K562 (cell line): ENCODE data around the gene TMCO2. TPM values are rescaled to one million over a fixed set of nuclear protein-coding genes. Genes with fewer than 3 reads are reported as not detected.
"Not testable (repeated sequence)": the region's sequence is repeated elsewhere in the genome, so short reads cannot be mapped to it uniquely, and the experiment has no call there.

ENCODE experiments used
- ATAC-seq: fragments of 200-7000 bp; cut with Tn5 transposase; 3 replicates; pipeline ENCODE4 v1.9.1; 2020; ENCODE audit warnings: moderate library complexity
- BruUV-seq: library from RNA; stranded (reverse); fragments of 400-500 nt; replicated peaks from 2 replicates; lab custom pipeline; 2021; lab: Mats Ljungman, UMichigan
- CTCF ChIA-PET: fragments of 300-600 bp; formaldehyde crosslinking; extraction: SDS; loops from one replicate; lab custom pipeline; 2021; ENCODE audit warnings: low intra/inter-chr PET ratio; lab: Yijun Ruan, JAX
- POLR2A ChIA-PET: fragments of 300-600, 350-650 bp; sonication (Branson Sonifier 250); formaldehyde crosslinking; extraction: SDS; loops from one replicate; lab custom pipeline; 2021; ENCODE audit warnings: antibody characterized with exemption, inconsistent platforms; lab: Yijun Ruan, JAX
- DNase-seq, 4 experiments: peaks; one replicate each; pipeline versions ENCODE4 v3.0.0 to v3.0.0-alpha.2; 2011 to 2018; ENCODE audit warnings: low spot score in 3 of 4, mixed read lengths in 3 of 4; ENCODE audit errors: extremely low read depth in 1 of 4
- FAIRE-seq: peaks from 2 replicates; lab custom pipeline; 2011; peaks lifted over from hg19 to GRCh38; lab: Jason Lieb, UNC
- H2AFZ ChIP-seq: 2 replicates; pipeline ENCODE4 v1.6.0; 2011; ENCODE audit warnings: low read depth, low read length, control low read depth, inconsistent platforms
- H3K27ac ChIP-seq: fragments of 200-600 bp; 3 replicates; pipeline ENCODE4 v1.8.0; 2011; ENCODE audit warnings: low read depth, mild to moderate bottlenecking, control low read depth, inconsistent platforms, low read length, moderate library complexity, mixed read lengths; ENCODE audit errors: extremely low read depth
- H3K27me3 ChIP-seq, 2 experiments: fragments of 300-600 bp in 1 of 2; 2 replicates in 1 of 2; 3 replicates in 1 of 2; pipeline versions ENCODE4 v1.6.0 to v1.8.0; 2011; ENCODE audit warnings: inconsistent platforms in 2 of 2, low read length in 2 of 2, mild to moderate bottlenecking in 1 of 2, mixed read lengths in 1 of 2, moderate library complexity in 1 of 2; ENCODE audit not compliant: control insufficient read depth in 2 of 2, insufficient read depth in 2 of 2
- H3K36me3 ChIP-seq: fragments of 300-600 bp; 3 replicates; pipeline ENCODE4 v1.8.0; 2011; ENCODE audit warnings: mild to moderate bottlenecking, low read length, inconsistent platforms; ENCODE audit not compliant: control insufficient read depth, insufficient read depth
- H3K4me1 ChIP-seq, 2 experiments: fragments of 200-600 bp in 1 of 2; replicated peaks in 1 of 2; 2 replicates in 1 of 2; 3 replicates in 1 of 2; pipeline versions ENCODE4 v1.5.1 to v1.8.0; 2011; ENCODE audit warnings: inconsistent platforms in 2 of 2, low read length in 2 of 2, mild to moderate bottlenecking in 1 of 2, mixed read lengths in 1 of 2, moderate library complexity in 1 of 2; ENCODE audit not compliant: control insufficient read depth in 2 of 2, insufficient read depth in 2 of 2
- H3K4me2 ChIP-seq: 2 replicates; pipeline ENCODE4 v1.6.1; 2011; ENCODE audit warnings: low read length, control low read depth, inconsistent platforms, mixed read lengths; ENCODE audit not compliant: insufficient read depth
- H3K4me3 ChIP-seq: fragments of 200-600 bp; sonication (generic), shearing (Covaris generic); 2 replicates; pipeline ENCODE4 v1.5.1; 2016; ENCODE audit warnings: control low read depth, inconsistent platforms
- H3K79me2 ChIP-seq: fragments of 200-600 bp; 3 replicates; pipeline ENCODE4 v1.8.0; 2011; ENCODE audit warnings: low read length, inconsistent platforms; ENCODE audit not compliant: control insufficient read depth, insufficient read depth
- H3K9ac ChIP-seq, 2 experiments: 2 replicates each; pipeline versions ENCODE4 v1.6.0 to v1.6.1; 2011; ENCODE audit warnings: low read depth in 2 of 2, low read length in 2 of 2, control low read depth in 1 of 2, inconsistent platforms in 1 of 2, mild to moderate bottlenecking in 1 of 2, mixed read lengths in 1 of 2; ENCODE audit not compliant: insufficient read depth in 1 of 2
- H3K9me1 ChIP-seq: one replicate; pipeline ENCODE4 v1.6.0; 2011; ENCODE audit warnings: inconsistent platforms, mild to moderate bottlenecking, low read length, moderate library complexity; ENCODE audit not compliant: control insufficient read depth, insufficient read depth
- H3K9me3 ChIP-seq: replicated peaks from 2 replicates; pipeline ENCODE4 v1.5.1; 2011; ENCODE audit warnings: low read depth, low read length, inconsistent platforms; ENCODE audit not compliant: control insufficient read depth, insufficient read depth
- H4K20me1 ChIP-seq: replicated peaks from 2 replicates; pipeline ENCODE4 v1.6.1; 2011; ENCODE audit warnings: low read length, inconsistent platforms, mixed read lengths; ENCODE audit not compliant: control insufficient read depth, insufficient read depth
- ATF7 ChIP-seq: fragments of 450-650 bp; IDR thresholded peaks from 2 replicates; pipeline ENCODE4 v1.7.1; 2014; ENCODE audit warnings: mild to moderate bottlenecking, moderate library complexity
- CC2D1A ChIP-seq: fragments of 450-650 bp; IDR thresholded peaks from 2 replicates; pipeline ENCODE4 v1.6.1; 2017; ENCODE audit warnings: mild to moderate bottlenecking
- CEBPG ChIP-seq, 3 experiments: fragments of 200-800 bp in 1 of 3; sonication (Bioruptor generic) in 1 of 3; sonication (generic) in 1 of 3; formaldehyde crosslinking in 1 of 3; IDR thresholded peaks in 2 of 3; conservative IDR thresholded peaks in 1 of 3; 2 replicates each; pipeline versions ENCODE4 v1.6.1 to v1.8.0; 2016 to 2022; ENCODE audit warnings: missing compliant biosample characterization in 2 of 3, missing genetic modification characterization in 2 of 3, mild to moderate bottlenecking in 1 of 3, missing genetic modification reagents in 1 of 3
- E2F6 ChIP-seq, 2 experiments: IDR thresholded peaks; 2 replicates each; pipeline ENCODE4 v1.6.1; 2011; ENCODE audit warnings: borderline replicate concordance in 1 of 2, control low read depth in 1 of 2, low read depth in 1 of 2, low read length in 1 of 2, mild to moderate bottlenecking in 1 of 2, mixed read lengths in 1 of 2, moderate library complexity in 1 of 2; ENCODE audit not compliant: insufficient read depth in 1 of 2, insufficient read length in 1 of 2, poor library complexity in 1 of 2, severe bottlenecking in 1 of 2; ENCODE audit errors: extremely low read depth in 1 of 2
- EP400 ChIP-seq: fragments of 450-650 bp; IDR thresholded peaks from 2 replicates; pipeline ENCODE4 v1.6.1; 2017; ENCODE audit warnings: antibody characterized with exemption, mild to moderate bottlenecking, moderate library complexity
- FOXJ2 ChIP-seq: fragments of 200-800 bp; sonication (Bioruptor generic); IDR thresholded peaks from 2 replicates; pipeline ENCODE4 v1.6.1; 2016; ENCODE audit warnings: missing genetic modification characterization, missing compliant biosample characterization
- FOXK2 ChIP-seq, 2 experiments: fragments of 450-650 bp; IDR thresholded peaks in 1 of 2; conservative IDR thresholded peaks in 1 of 2; 2 replicates each; pipeline ENCODE4 v1.6.1; 2016; ENCODE audit warnings: low read depth in 2 of 2, mild to moderate bottlenecking in 1 of 2
- GTF2E2 ChIP-seq: fragments of 200-800 bp; sonication (Bioruptor generic); IDR thresholded peaks from 2 replicates; pipeline ENCODE4 v1.6.1; 2016; ENCODE audit warnings: missing genetic modification characterization, missing compliant biosample characterization
- L3MBTL2 ChIP-seq: fragments of 450-650 bp; IDR thresholded peaks from 2 replicates; pipeline ENCODE4 v1.6.1; 2016; ENCODE audit warnings: mild to moderate bottlenecking, moderate library complexity
- LEF1 ChIP-seq: fragments of 450-650 bp; IDR thresholded peaks from 2 replicates; pipeline ENCODE4 v1.6.1; 2016; ENCODE audit warnings: mild to moderate bottlenecking
- MYC ChIP-seq, 2 experiments: fragments of 250-450 bp in 1 of 2; sonication (Bioruptor Pico) in 1 of 2; IDR thresholded peaks; 2 replicates each; pipeline versions ENCODE4 v1.5.1 to v1.6.1; 2012 to 2021; ENCODE audit warnings: low read depth in 2 of 2, borderline replicate concordance in 1 of 2, improper control_type of control experiment in 1 of 2, low read length in 1 of 2, mild to moderate bottlenecking in 1 of 2, moderate library complexity in 1 of 2
- NKRF ChIP-seq: fragments of 450-650 bp; IDR thresholded peaks from 2 replicates; pipeline ENCODE4 v1.6.1; 2016; ENCODE audit warnings: borderline replicate concordance
- NR2C2 ChIP-seq, 2 experiments: fragments of 200-800 bp in 1 of 2; sonication (Bioruptor generic) in 1 of 2; sonication (generic) in 1 of 2; formaldehyde crosslinking in 1 of 2; IDR thresholded peaks; 2 replicates each; pipeline versions ENCODE4 v1.6.1 to v1.8.0; 2016 to 2022; ENCODE audit warnings: mild to moderate bottlenecking in 1 of 2, missing compliant biosample characterization in 1 of 2, missing genetic modification characterization in 1 of 2, missing genetic modification reagents in 1 of 2
- NRF1 ChIP-seq, 2 experiments: fragments of 450-650 bp; IDR thresholded peaks in 1 of 2; conservative IDR thresholded peaks in 1 of 2; 2 replicates each; pipeline ENCODE4 v1.6.1; 2014; ENCODE audit warnings: mild to moderate bottlenecking in 2 of 2
- POLR2A ChIP-seq: fragments of 450-650 bp; conservative IDR thresholded peaks from 2 replicates; pipeline ENCODE4 v1.6.1; 2016
- SOX6 ChIP-seq: fragments of 450-650 bp; IDR thresholded peaks from 2 replicates; pipeline ENCODE4 v1.6.1; 2014; ENCODE audit warnings: mild to moderate bottlenecking
- ZNF121 ChIP-seq: sonication (generic); formaldehyde crosslinking; conservative IDR thresholded peaks from 2 replicates; pipeline ENCODE4 v1.8.0; 2022; ENCODE audit warnings: missing genetic modification reagents
- ZNF316 ChIP-seq: fragments of 450-650 bp; IDR thresholded peaks from 2 replicates; pipeline ENCODE4 v1.6.1; 2016
- WGBS: fragments of 100-300 bp; shearing (Covaris generic); methylation state at CpG from one replicate; pipeline ENCODE4 v1.1.6; 2016; ENCODE audit warnings: low coverage, mixed read lengths; ENCODE audit not compliant: insufficient coverage; ENCODE audit errors: missing lambda C conversion rate; 5-methylcytosine and 5-hydroxymethylcytosine counted together
- in situ Hi-C: fragments of 300-500 bp; cut with MboI; formaldehyde crosslinking; loops from 4 replicates; pipeline ENCODE4 v1.15.0; 2018; ENCODE audit warnings: inconsistent platforms, mixed read lengths
- intact Hi-C: fragments of 100-400 bp; cut with micrococcal nuclease; formaldehyde crosslinking; loops from 2 replicates; pipeline ENCODE4 v1.14.2; 2022
- polyA plus RNA-seq, 8 experiments: library from polyadenylated mRNA; depleted of rRNA in 4 of 8; stranded (reverse) in 5 of 8; unstranded in 3 of 8; fragments of >200 nt; fragmentation: Nextera tagmentation in 2 of 8; fragmentation: Illumina TruSeq in 1 of 8; extraction: Ambion mirVana in 2 of 8; extraction: Trizol in 1 of 8; gene quantifications; 2 replicates each; pipeline versions ENCODE4 v1.2.1 to v1.2.3, GENCODE V29; 2011 to 2014; ENCODE audit warnings: inconsistent platforms in 1 of 8, missing spikeins in 1 of 8
- total RNA-seq, 7 experiments: library from RNA; depleted of rRNA in 6 of 7; stranded (reverse); fragments of >200 nt in 6 of 7; fragmentation: Illumina TruSeq in 2 of 7; extraction: Trizol in 2 of 7; gene quantifications; 2 replicates each; pipeline versions ENCODE4 v1.2.1 to v1.2.3, GENCODE V29; 2011 to 2021; ENCODE audit warnings: low replicate concordance in 1 of 7

Gene TMCO2
- total and polyA plus RNA-seq, 9 of the 15 experiments (the other 6 are each of a cell fraction or from before 2014, with no cell fraction given) = not detected

- Histone ChIP-seq H3K4me3 (peak overlapping the region; percentile 5; the same call in 1 of the 2 replicates), H3K4me2 (peak overlapping the region; percentile 68), H3K36me3 (peaks cover 57% of the 10 kb centered on the region), H3K9ac (peak overlapping the region; percentile 29 to 57; a peak in 3 of 4 replicates), H2AFZ (peak overlapping the region; percentile 62), H3K79me2 (peaks cover 54% of the 10 kb centered on the region), H3K27ac (peak overlapping the region; percentile 77), H3K4me1 (peaks cover 12 to 25% of the 10 kb centered on the region in 2 experiments; a peak in 4 of 5 replicates)
- 10% methylated on average over 13 of the region's 18 CpGs for WGBS
- H3K27me3 ChIP-seq; BruUV-seq; intact Hi-C loops; H3K9me3 ChIP-seq; in situ Hi-C loops; H4K20me1 ChIP-seq; H3K9me1 ChIP-seq; TF ChIP-seq MYC (CRISPR knock-in tag; IDR thresholded peaks at IDR 0.05; ENCODE audit: borderline replicate concordance, low read depth); NR2C2 (CRISPR knock-in tag; IDR thresholded peaks at IDR 0.05): not testable (repeated sequence)
- ATAC-seq (peak; percentile 87), FAIRE-seq (peak; percentile 72), DNase-seq (peak in 2 of 4 experiments; percentile 50 to 69)
- POLR2A ChIA-PET = interaction anchor here (0.6 to 1.2 kb wide), 5 partner anchors 10 to 163 kb away, joined by 3 to 6 read pairs (median 3); partner anchors contain the start of gene ZMPSTE24
- CTCF ChIA-PET = interaction anchor here (0.7 kb wide), 1 partner anchor 94 kb away, joined by 3 read pairs; no protein-coding TSS in a partner anchor
- peak; percentile 53 for TF ChIP-seq ZNF121 (CRISPR knock-in tag)
- peak; percentile 17; the same call in 1 of the 2 replicates for TF ChIP-seq SOX6
- TF ChIP-seq FOXJ2 (tag) = 0 out of 2 replicates have a peak, but pooled peaks have one; percentile 3
- peak; percentile 46; the same call in 1 of the 2 replicates for TF ChIP-seq EP400
- peak; percentile 38; the same call in 1 of the 2 replicates for TF ChIP-seq CC2D1A
- peak in 1 of 2 experiments; percentile 21 for TF ChIP-seq E2F6 (IDR thresholded peaks at IDR 0.05; ENCODE audit: borderline replicate concordance in 1 of 2, extremely low read depth in 1 of 2, insufficient read depth in 1 of 2, insufficient read length in 1 of 2, low read depth in 1 of 2, low read length in 1 of 2, poor library complexity in 1 of 2, severe bottlenecking in 1 of 2)
- TF ChIP-seq MYC (IDR thresholded peaks at IDR 0.05; ENCODE audit: low read depth, low read length) = 0 out of 2 replicates have a peak, but pooled peaks have one; percentile 33
- TF ChIP-seq L3MBTL2 = peak; percentile 83
- TF ChIP-seq LEF1 = 0 out of 2 replicates have a peak, but pooled peaks have one; percentile 11
- peak; percentile 90 to 93 for TF ChIP-seq FOXK2 (conservative IDR thresholded peaks at IDR 0.05 in 1 of 2, IDR thresholded peaks at IDR 0.05 in 1 of 2; ENCODE audit: low read depth in 2 of 2)
- peak; percentile 60; the same call in 1 of the 2 replicates for TF ChIP-seq NR2C2 (tag; IDR thresholded peaks at IDR 0.05)
- TF ChIP-seq NKRF = peak; percentile 51; the same call in 1 of the 2 replicates
- TF ChIP-seq POLR2A = peak; percentile 64
- TF ChIP-seq NRF1 (conservative IDR thresholded peaks at IDR 0.05 in 1 of 2, IDR thresholded peaks at IDR 0.05 in 1 of 2) = peak; percentile 59 to 62
- TF ChIP-seq GTF2E2 (tag) = 0 out of 2 replicates have a peak, but pooled peaks have one; percentile 44
- peak; percentile 39; the same call in 1 of the 2 replicates for TF ChIP-seq ATF7
- peak; percentile 32; the same call in 1 of the 2 replicates for TF ChIP-seq CEBPG (CRISPR knock-in tag; IDR thresholded peaks at IDR 0.05)
- peak in 1 of 2 experiments; percentile 13; a peak in 1 of 4 replicates for TF ChIP-seq CEBPG (tag; conservative IDR thresholded peaks at IDR 0.05 in 1 of 2, IDR thresholded peaks at IDR 0.05 in 1 of 2)
- 0 out of 2 replicates have a peak, but pooled peaks have one; percentile 23 for TF ChIP-seq ZNF316
Measured at GRCh38 chr1:40221471-40221905, 26.2 kb upstream of the TMCO2 start.
